GM12864 (cell line): ENCODE results near the gene TFAP2E.

Experiments
- DNase-seq: peaks from one replicate; pipeline ENCODE4 v3.0.0-alpha.2; 2011; ENCODE audit warnings: low read depth
- H3K4me3 ChIP-seq: 2 replicates; pipeline ENCODE4 v1.5.1; 2011; ENCODE audit warnings: mild to moderate bottlenecking, low read depth, low read length, control low read depth
- TF ChIP-seq, protein P1 (sequence below): IDR thresholded peaks from 2 replicates; pipeline ENCODE4 v1.5.1; 2011; ENCODE audit warnings: low read depth, mild to moderate bottlenecking, moderate library complexity, low read length, control low read depth, inconsistent platforms; ENCODE audit errors: missing control alignments

The TFAP2E gene

DNA sequence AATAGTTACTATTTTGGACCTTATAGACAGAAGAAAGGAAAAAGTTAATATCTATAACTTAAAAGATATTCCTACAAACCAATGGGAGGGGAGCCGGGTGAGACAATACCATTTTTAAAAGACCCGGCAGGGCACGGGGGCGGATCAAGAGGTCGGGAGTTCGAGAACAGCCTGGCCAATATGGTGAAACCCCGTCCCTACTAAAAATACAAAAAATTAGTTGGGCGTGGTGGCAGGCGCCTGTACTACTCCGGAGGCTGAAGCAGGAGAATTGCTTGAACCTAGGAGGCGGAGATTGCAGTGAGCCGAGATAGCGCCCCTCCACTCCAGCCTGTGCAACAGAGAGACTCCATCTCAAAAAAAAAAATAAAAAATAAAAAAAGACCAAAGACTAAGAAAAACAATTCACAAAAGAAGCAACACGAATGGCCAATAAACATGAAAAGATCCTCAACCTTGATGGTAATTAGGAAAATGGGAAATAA is 69.4 kb downstream of the TFAP2E start:
- TF ChIP-seq, protein P1, sequence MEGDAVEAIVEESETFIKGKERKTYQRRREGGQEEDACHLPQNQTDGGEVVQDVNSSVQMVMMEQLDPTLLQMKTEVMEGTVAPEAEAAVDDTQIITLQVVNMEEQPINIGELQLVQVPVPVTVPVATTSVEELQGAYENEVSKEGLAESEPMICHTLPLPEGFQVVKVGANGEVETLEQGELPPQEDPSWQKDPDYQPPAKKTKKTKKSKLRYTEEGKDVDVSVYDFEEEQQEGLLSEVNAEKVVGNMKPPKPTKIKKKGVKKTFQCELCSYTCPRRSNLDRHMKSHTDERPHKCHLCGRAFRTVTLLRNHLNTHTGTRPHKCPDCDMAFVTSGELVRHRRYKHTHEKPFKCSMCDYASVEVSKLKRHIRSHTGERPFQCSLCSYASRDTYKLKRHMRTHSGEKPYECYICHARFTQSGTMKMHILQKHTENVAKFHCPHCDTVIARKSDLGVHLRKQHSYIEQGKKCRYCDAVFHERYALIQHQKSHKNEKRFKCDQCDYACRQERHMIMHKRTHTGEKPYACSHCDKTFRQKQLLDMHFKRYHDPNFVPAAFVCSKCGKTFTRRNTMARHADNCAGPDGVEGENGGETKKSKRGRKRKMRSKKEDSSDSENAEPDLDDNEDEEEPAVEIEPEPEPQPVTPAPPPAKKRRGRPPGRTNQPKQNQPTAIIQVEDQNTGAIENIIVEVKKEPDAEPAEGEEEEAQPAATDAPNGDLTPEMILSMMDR = no peak
- H3K4me3 ChIP-seq = peak overlapping the region; percentile 82; the same call in 1 of the 2 replicates
- no peak for DNase-seq

DNA sequence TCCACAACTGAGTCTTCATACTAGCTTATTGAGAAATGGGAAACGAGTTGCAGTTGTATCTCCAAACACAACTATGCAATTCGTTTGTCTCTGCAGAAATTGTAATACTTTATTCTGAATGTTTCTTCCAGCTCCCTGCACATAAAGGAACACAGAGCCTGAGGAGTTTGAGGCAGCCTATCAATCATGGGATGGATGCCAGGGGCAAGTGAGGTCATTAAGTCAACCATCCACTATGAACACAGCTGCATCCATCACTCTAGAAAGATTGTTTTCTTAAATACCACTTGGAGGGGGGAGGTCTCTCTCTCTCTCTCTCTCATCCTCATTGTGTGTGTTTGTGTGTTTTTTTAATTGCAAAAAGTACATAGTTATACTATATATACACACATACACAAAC is 71.1 kb downstream of the TFAP2E start:
- TF ChIP-seq, protein P1 = no peak
- DNase-seq = no peak
- no peak overlapping the region for H3K4me3 ChIP-seq
